GM12878 (cell line): ENCODE data around the gene CLIC5. TPM values are rescaled to one million over a fixed set of nuclear protein-coding genes. Genes with fewer than 3 reads are reported as not detected.

ENCODE experiments used
- CBX3 ChIP-seq: fragments of 200-600 bp; sonication (generic); IDR thresholded peaks from 2 replicates; pipeline ENCODE4 v1.6.1; 2016; ENCODE audit warnings: low read depth, borderline replicate concordance
- E2F4 ChIP-seq: IDR thresholded peaks from 2 replicates; pipeline ENCODE4 v1.6.1; 2012; ENCODE audit warnings: low read depth, low read length, improper control_type of control experiment
- EP300 ChIP-seq, 2 experiments: fragments of 150-350 bp in 1 of 2; IDR thresholded peaks; 2 replicates each; pipeline ENCODE4 v1.6.1; 2011 to 2012; ENCODE audit warnings: low read depth in 2 of 2, low read length in 2 of 2, borderline replicate concordance in 1 of 2, improper control_type of control experiment in 1 of 2, inconsistent platforms in 1 of 2; ENCODE audit not compliant: control insufficient read depth in 1 of 2
- GABPA ChIP-seq: IDR thresholded peaks from 2 replicates; pipeline ENCODE4 v1.6.1; 2014; ENCODE audit warnings: antibody characterized with exemption, low read depth, mild to moderate bottlenecking, inconsistent platforms
- HDGF ChIP-seq: fragments of 450-650 bp; IDR thresholded peaks from 2 replicates; pipeline ENCODE4 v1.6.1; 2016; ENCODE audit warnings: antibody characterized with exemption
- HSF1 ChIP-seq: fragments of 150-350 bp; IDR thresholded peaks from 2 replicates; pipeline ENCODE4 v1.6.1; 2014; ENCODE audit warnings: mild to moderate bottlenecking, low read depth, low read length
- MYB ChIP-seq: fragments of 150-350 bp; IDR thresholded peaks from 2 replicates; pipeline ENCODE4 v1.6.1; 2014; ENCODE audit warnings: mild to moderate bottlenecking, low read depth, low read length, borderline replicate concordance
- NR2C1 ChIP-seq: fragments of 450-650 bp; IDR thresholded peaks from 2 replicates; pipeline ENCODE4 v1.6.1; 2017; ENCODE audit warnings: antibody characterized with exemption, mild to moderate bottlenecking, moderate library complexity
- RCOR1 ChIP-seq: conservative IDR thresholded peaks from 2 replicates; pipeline ENCODE4 v1.6.1; 2012; ENCODE audit warnings: low read depth, low read length, improper control_type of control experiment
- RELB ChIP-seq: fragments of 450-650 bp; IDR thresholded peaks from 2 replicates; pipeline ENCODE4 v1.6.1; 2017; ENCODE audit warnings: low read depth, mild to moderate bottlenecking, moderate library complexity
- SIN3A ChIP-seq: IDR thresholded peaks from 2 replicates; pipeline ENCODE4 v1.6.1; 2012; ENCODE audit warnings: low read depth, low read length, improper control_type of control experiment
- SKIL ChIP-seq: fragments of 450-650 bp; IDR thresholded peaks from 2 replicates; pipeline ENCODE4 v1.6.1; 2017; ENCODE audit warnings: mild to moderate bottlenecking, low read depth, inconsistent platforms; ENCODE audit not compliant: poor library complexity, severe bottlenecking
- USF2 ChIP-seq: IDR thresholded peaks from 2 replicates; pipeline ENCODE4 v1.6.1; 2011; ENCODE audit warnings: low read depth, low read length, improper control_type of control experiment, borderline replicate concordance
- ZBTB11 ChIP-seq: fragments of 450-650 bp; formaldehyde crosslinking; IDR thresholded peaks from 2 replicates; pipeline ENCODE4 v1.5.0; 2022; ENCODE audit warnings: mild to moderate bottlenecking, missing genetic modification characterization
- ZNF207 ChIP-seq: fragments of 450-650 bp; IDR thresholded peaks from 2 replicates; pipeline ENCODE4 v1.6.1; 2014; ENCODE audit warnings: antibody characterized with exemption, mild to moderate bottlenecking, borderline replicate concordance
- polyA plus RNA-seq, 11 experiments: library from polyadenylated mRNA; depleted of rRNA in 4 of 11; unstranded in 6 of 11; stranded (reverse) in 5 of 11; fragments of >200 nt; fragmentation: Nextera tagmentation in 4 of 11; fragmentation: Illumina TruSeq in 1 of 11; extraction: Ambion mirVana in 4 of 11; extraction: Trizol in 1 of 11; gene quantifications; 1 replicate in 1 of 11; 2 replicates in 10 of 11; pipeline versions ENCODE4 v1.2.1 to v1.2.3, GENCODE V29; 2011 to 2016; ENCODE audit warnings: inconsistent platforms in 2 of 11, missing spikeins in 2 of 11, low read depth in 1 of 11
- total RNA-seq, 4 experiments: library from RNA; depleted of rRNA in 3 of 4; stranded (reverse); fragments of >200 nt in 3 of 4; fragmentation: Illumina TruSeq in 1 of 4; extraction: Trizol in 1 of 4; gene quantifications; 2 replicates each; pipeline versions ENCODE4 v1.2.1 to v1.2.3, GENCODE V29; 2013 to 2021
- TF ChIP-seq, protein P1 (sequence below): IDR thresholded peaks from 2 replicates; pipeline ENCODE4 v1.6.1; 2011; ENCODE audit warnings: borderline replicate concordance, low read depth, mild to moderate bottlenecking, moderate library complexity, mixed read lengths, low read length; ENCODE audit not compliant: insufficient read depth; ENCODE audit errors: extremely low read length

Gene CLIC5
- total and polyA plus RNA-seq, 10 of the 15 experiments (the other 5 are each of a cell fraction or from before 2014, with no cell fraction given) = 0.01 to 0.08 (median 0.02) TPM; not detected in 7

DNA sequence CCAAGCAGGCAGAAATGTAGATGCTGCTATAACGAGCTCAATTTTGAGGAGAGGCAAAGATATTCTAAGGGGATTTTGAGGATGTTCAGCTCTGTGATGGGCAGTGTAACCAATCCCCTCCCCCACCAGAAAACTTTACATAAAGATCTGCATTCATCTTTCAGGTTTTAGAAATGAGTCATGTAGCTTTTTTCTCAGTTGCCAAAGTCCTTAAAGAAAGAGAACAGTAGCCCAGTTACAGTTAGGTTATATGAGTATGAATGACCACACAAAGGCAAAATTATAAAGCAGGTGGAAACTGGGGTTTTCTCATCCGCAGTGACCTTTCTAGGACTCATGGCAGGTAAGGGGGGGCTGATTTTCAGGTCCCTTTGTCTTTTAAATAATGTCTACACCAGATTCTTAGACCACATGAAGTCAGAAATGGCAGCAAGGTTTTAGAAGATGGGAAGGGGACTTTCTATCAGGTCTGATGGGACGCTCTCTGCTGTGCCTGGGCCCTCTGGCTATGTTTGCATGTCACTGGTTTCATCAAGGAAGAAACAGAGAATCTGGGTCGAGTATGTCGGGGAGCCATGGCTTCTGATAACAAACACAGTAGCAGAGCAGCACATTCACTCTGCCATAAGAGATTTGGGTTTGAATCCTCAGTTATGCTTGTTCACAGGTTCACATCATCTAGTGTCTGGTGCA is 94.7 kb downstream of the CLIC5 start (continued):
- TF ChIP-seq ZNF207 = no peak
- TF ChIP-seq HSF1 = no peak
- peak; percentile 41 to 84; a peak in 3 of 4 replicates for TF ChIP-seq EP300 (IDR thresholded peaks at IDR 0.05; ENCODE audit: borderline replicate concordance in 1 of 2, control insufficient read depth in 1 of 2, low read depth in 2 of 2, low read length in 2 of 2)
- no peak for TF ChIP-seq MYB
- no peak for TF ChIP-seq SIN3A
- no peak for TF ChIP-seq ZBTB11 (CRISPR knock-in tag)
- TF ChIP-seq RELB = peak; percentile 48; the same call in 1 of the 2 replicates
- peak; percentile 75 for TF ChIP-seq SKIL
- no peak for TF ChIP-seq E2F4
- no peak for TF ChIP-seq CBX3
- no peak for TF ChIP-seq RCOR1
- TF ChIP-seq NR2C1 = no peak
- TF ChIP-seq, protein P1, sequence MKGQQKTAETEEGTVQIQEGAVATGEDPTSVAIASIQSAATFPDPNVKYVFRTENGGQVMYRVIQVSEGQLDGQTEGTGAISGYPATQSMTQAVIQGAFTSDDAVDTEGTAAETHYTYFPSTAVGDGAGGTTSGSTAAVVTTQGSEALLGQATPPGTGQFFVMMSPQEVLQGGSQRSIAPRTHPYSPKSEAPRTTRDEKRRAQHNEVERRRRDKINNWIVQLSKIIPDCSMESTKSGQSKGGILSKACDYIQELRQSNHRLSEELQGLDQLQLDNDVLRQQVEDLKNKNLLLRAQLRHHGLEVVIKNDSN = no peak
- TF ChIP-seq HDGF = no peak
- no peak for TF ChIP-seq GABPA
- no peak for TF ChIP-seq USF2
